ENCODE measurements around the gene ST6GALNAC1.

The ST6GALNAC1 gene

DNA sequence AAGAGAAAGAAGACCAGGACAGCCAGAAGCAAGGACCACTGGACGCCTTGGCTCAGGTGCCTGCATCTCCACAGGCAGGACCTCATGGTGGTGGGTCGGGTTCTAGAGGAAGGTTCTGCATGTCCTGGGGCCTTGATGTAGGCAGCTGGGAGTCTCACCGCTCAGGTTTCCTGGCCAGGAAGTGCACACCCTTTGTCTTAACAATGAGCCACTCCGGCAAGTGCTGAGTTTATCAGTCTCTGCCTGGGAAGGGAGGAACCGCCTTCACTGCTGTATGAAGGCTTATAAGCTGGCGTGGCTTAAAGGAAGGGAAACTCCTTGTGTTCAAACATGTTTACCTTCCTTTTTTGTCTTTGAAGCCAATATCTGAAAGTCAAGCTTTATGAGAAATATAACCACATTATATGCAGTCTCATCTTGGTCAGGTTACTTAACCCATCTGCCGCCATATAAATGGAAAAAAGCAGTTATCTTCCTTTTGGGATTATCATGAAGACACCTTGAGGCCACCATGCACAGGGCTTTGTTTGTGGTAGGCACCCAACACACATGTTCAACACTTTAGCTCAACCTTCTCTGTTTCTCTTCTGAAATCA lies at the start of gene ST6GALNAC1:
TSS of gene ST6GALNAC1 (minus strand) at position 205 of the 596 bp plus-strand sequence. CDS start at position 86, 119 bp downstream.
- no peak within 1 kb of the TSS for H3K9ac ChIP-seq (ENCODE audit: low read length)
- H3F3A ChIP-seq (ENCODE audit: insufficient read depth, low read length): no peaks in the 10 kb centered on the region
- TF ChIP-seq, protein P1, sequence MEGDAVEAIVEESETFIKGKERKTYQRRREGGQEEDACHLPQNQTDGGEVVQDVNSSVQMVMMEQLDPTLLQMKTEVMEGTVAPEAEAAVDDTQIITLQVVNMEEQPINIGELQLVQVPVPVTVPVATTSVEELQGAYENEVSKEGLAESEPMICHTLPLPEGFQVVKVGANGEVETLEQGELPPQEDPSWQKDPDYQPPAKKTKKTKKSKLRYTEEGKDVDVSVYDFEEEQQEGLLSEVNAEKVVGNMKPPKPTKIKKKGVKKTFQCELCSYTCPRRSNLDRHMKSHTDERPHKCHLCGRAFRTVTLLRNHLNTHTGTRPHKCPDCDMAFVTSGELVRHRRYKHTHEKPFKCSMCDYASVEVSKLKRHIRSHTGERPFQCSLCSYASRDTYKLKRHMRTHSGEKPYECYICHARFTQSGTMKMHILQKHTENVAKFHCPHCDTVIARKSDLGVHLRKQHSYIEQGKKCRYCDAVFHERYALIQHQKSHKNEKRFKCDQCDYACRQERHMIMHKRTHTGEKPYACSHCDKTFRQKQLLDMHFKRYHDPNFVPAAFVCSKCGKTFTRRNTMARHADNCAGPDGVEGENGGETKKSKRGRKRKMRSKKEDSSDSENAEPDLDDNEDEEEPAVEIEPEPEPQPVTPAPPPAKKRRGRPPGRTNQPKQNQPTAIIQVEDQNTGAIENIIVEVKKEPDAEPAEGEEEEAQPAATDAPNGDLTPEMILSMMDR (IDR thresholded peaks at IDR 0.05; ENCODE audit: low read length): no peak
- no peak for TF ChIP-seq EZH2 (IDR thresholded peaks at IDR 0.05; ENCODE audit: borderline replicate concordance, low read length)
- no peak within 1 kb of the TSS for H3K4me3 ChIP-seq (ENCODE audit: low read depth, low read length, poor library complexity, severe bottlenecking)
- H3K27ac ChIP-seq (ENCODE audit: low read depth, low read length, poor library complexity, severe bottlenecking): no peak within 1 kb of the TSS
- peaks cover 5% of the 10 kb centered on the region for H3K9me3 ChIP-seq (ENCODE audit: low read length)
- H3K79me2 ChIP-seq (ENCODE audit: insufficient read depth, low read length): no peaks in the 10 kb centered on the region
- H3K36me3 ChIP-seq (ENCODE audit: insufficient read depth, low read length): no peaks in the 10 kb centered on the region; the same call in 1 of the 2 replicates
- no peak within 1 kb of the TSS for H2AFZ ChIP-seq (ENCODE audit: low read length)
- no peak within 1 kb of the TSS for H3K4me2 ChIP-seq (ENCODE audit: low read length)
- H3K4me1 ChIP-seq (ENCODE audit: insufficient read depth, low read length, severe bottlenecking): no peaks in the 10 kb centered on the region
- H4K20me1 ChIP-seq (ENCODE audit: insufficient read depth, low read length): no peaks in the 10 kb centered on the region
- no peaks in the 10 kb centered on the region for H3K9me2 ChIP-seq (ENCODE audit: low read depth, low read length)
- no peaks in the 10 kb centered on the region; the same call in 1 of the 2 replicates for H3K27me3 ChIP-seq (ENCODE audit: insufficient read depth, low read length)

- Histone ChIP-seq H4K20me1 (ENCODE audit: insufficient read depth, low read length) (no peaks in the 10 kb centered on the region), H3K9me3 (ENCODE audit: low read length) (no peaks in the 10 kb centered on the region), H3K4me3 (ENCODE audit: low read depth, low read length, poor library complexity, severe bottlenecking) (no peak overlapping the region), H3K4me1 (ENCODE audit: insufficient read depth, low read length, severe bottlenecking) (no peaks in the 10 kb centered on the region), H2AFZ (ENCODE audit: low read length) (no peak overlapping the region), H3K27me3 (ENCODE audit: insufficient read depth, low read length) (peaks cover 12% of the 10 kb centered on the region; the same call in 1 of the 2 replicates), H3K4me2 (ENCODE audit: low read length) (no peak overlapping the region), H3K9ac (ENCODE audit: low read length) (no peak overlapping the region), H3K79me2 (ENCODE audit: insufficient read depth, low read length) (no peaks in the 10 kb centered on the region), H3K9me2 (ENCODE audit: low read depth, low read length) (no peaks in the 10 kb centered on the region), H3K27ac (ENCODE audit: low read depth, low read length, poor library complexity, severe bottlenecking) (no peak overlapping the region), H3F3A (ENCODE audit: insufficient read depth, low read length) (no peaks in the 10 kb centered on the region), H3K36me3 (ENCODE audit: insufficient read depth, low read length) (no peaks in the 10 kb centered on the region)
- TF ChIP-seq, protein P1 (IDR thresholded peaks at IDR 0.05; ENCODE audit: low read length): no peak
- TF ChIP-seq EZH2 (IDR thresholded peaks at IDR 0.05; ENCODE audit: borderline replicate concordance, low read length): no peak
These were observed 48.0 kb upstream of the ST6GALNAC1 start for GRCh38 chr17:76691379-76692191.

GRCh38 chr17:76690596-76691280 lies 47.2 kb upstream of the ST6GALNAC1 start:
- Histone ChIP-seq H2AFZ (ENCODE audit: low read length) (no peak overlapping the region), H3K9me2 (ENCODE audit: low read depth, low read length) (no peaks in the 10 kb centered on the region), H3K27ac (ENCODE audit: low read depth, low read length, poor library complexity, severe bottlenecking) (no peak overlapping the region), H3K4me2 (ENCODE audit: low read length) (no peak overlapping the region), H3K4me1 (ENCODE audit: insufficient read depth, low read length, severe bottlenecking) (no peaks in the 10 kb centered on the region), H4K20me1 (ENCODE audit: insufficient read depth, low read length) (no peaks in the 10 kb centered on the region), H3K36me3 (ENCODE audit: insufficient read depth, low read length) (no peaks in the 10 kb centered on the region), H3K9me3 (ENCODE audit: low read length) (no peaks in the 10 kb centered on the region), H3F3A (ENCODE audit: insufficient read depth, low read length) (no peaks in the 10 kb centered on the region), H3K9ac (ENCODE audit: low read length) (no peak overlapping the region), H3K27me3 (ENCODE audit: insufficient read depth, low read length) (peaks cover 14% of the 10 kb centered on the region; the same call in 1 of the 2 replicates), H3K4me3 (ENCODE audit: low read depth, low read length, poor library complexity, severe bottlenecking) (no peak overlapping the region), H3K79me2 (ENCODE audit: insufficient read depth, low read length) (no peaks in the 10 kb centered on the region)
- TF ChIP-seq EZH2 (IDR thresholded peaks at IDR 0.05; ENCODE audit: borderline replicate concordance, low read length): no peak
- TF ChIP-seq, protein P1 (IDR thresholded peaks at IDR 0.05; ENCODE audit: low read length): no peak

All from OCI-LY1 (cell line).